Measurements from ENCODE around the gene MESD. TPM values are rescaled to one million over a fixed set of nuclear protein-coding genes. Genes with fewer than 3 reads are reported as not detected.

The MESD gene
- polyA plus RNA-seq, 1 of the 3 experiments (the other 2 are of a cell fraction): 15.2 TPM

- Histone ChIP-seq H3K27ac (ENCODE audit: low read depth in 2 of 2, low read length in 1 of 2) (no peak overlapping the region), H4K20me1 (ENCODE audit: insufficient read depth) (peaks cover 19% of the 10 kb centered on the region), H3F3A (replicated peaks; ENCODE audit: insufficient read depth) (peaks cover 4% of the 10 kb centered on the region), H3K4me2 (no peak overlapping the region), H2AFZ (ENCODE audit: low read depth) (no peak overlapping the region), H3K9me2 (no peaks in the 10 kb centered on the region), H3K9me3 (no peaks in the 10 kb centered on the region), H3K4me1 (ENCODE audit: control insufficient read depth in 1 of 2, insufficient read depth in 2 of 2, low read depth in 1 of 2, low read length in 1 of 2) (no peaks in the 10 kb centered on the region; a peak in 2 of 4 replicates), H3K79me2 (ENCODE audit: insufficient read depth) (peaks cover 49% of the 10 kb centered on the region), H3K9ac (no peak overlapping the region), H3K36me3 (replicated peaks in 1 of 2; ENCODE audit: control insufficient read depth in 1 of 2, insufficient read depth in 2 of 2, low read length in 1 of 2) (peaks cover 22 to 26% of the 10 kb centered on the region in 2 experiments), H3K4me3 (ENCODE audit: low read depth in 2 of 2, low read length in 1 of 2) (no peak overlapping the region), H3K27me3 (ENCODE audit: insufficient read depth) (no peaks in the 10 kb centered on the region)
- ChIA-PET POLR2A (interaction anchor here (0.8 kb wide), 1 partner anchor 9 kb away, joined by 4 read pairs; no protein-coding TSS in a partner anchor), CTCF (interaction anchor here (0.9 to 2.1 kb wide), 6 partner anchors 10 to 287 kb away, joined by 3 to 14 read pairs (median 4); partner anchors contain the start of gene CEMIP)
- DNase-seq: no peak
- TF ChIP-seq RCOR1 (IDR thresholded peaks at IDR 0.05; ENCODE audit: low read length): no peak
- no peak for TF ChIP-seq RAD21 (IDR thresholded peaks at IDR 0.05; ENCODE audit: low read length)
- TF ChIP-seq NRF1 (IDR thresholded peaks at IDR 0.05; ENCODE audit: low read depth, low read length): no peak
- TF ChIP-seq FOXM1 (IDR thresholded peaks at IDR 0.05; ENCODE audit: low read depth): no peak
- no peak for TF ChIP-seq FOXJ3 (CRISPR knock-in tag; IDR thresholded peaks at IDR 0.05)
- TF ChIP-seq MAX (IDR thresholded peaks at IDR 0.05; ENCODE audit: low read depth): no peak
- TF ChIP-seq SMC3 (IDR thresholded peaks at IDR 0.05; ENCODE audit: low read depth, low read length): no peak
- no peak for TF ChIP-seq GATA2 (CRISPR knock-in tag; IDR thresholded peaks at IDR 0.05)
- TF ChIP-seq TCF12 (IDR thresholded peaks at IDR 0.05): no peak
- no peak for TF ChIP-seq GABPA (IDR thresholded peaks at IDR 0.05; ENCODE audit: low read depth)
- no peak for TF ChIP-seq FOSL2 (IDR thresholded peaks at IDR 0.05; ENCODE audit: borderline replicate concordance, low read depth)
- no peak for TF ChIP-seq RXRA (IDR thresholded peaks at IDR 0.05; ENCODE audit: borderline replicate concordance, low read depth)
- TF ChIP-seq JUND (IDR thresholded peaks at IDR 0.05): no peak
- TF ChIP-seq USF2 (IDR thresholded peaks at IDR 0.05; ENCODE audit: borderline replicate concordance, low read depth, low read length): no peak
- TF ChIP-seq TAF1 (IDR thresholded peaks at IDR 0.05; ENCODE audit: borderline replicate concordance, low read depth, low read length): no peak
- no peak for TF ChIP-seq TEAD4 (IDR thresholded peaks at IDR 0.05; ENCODE audit: borderline replicate concordance, insufficient read depth)
- WGBS (ENCODE audit: low lambda C conversion rate): 91% methylated on average over 8 of the region's 8 CpGs
These were observed 9.9 kb downstream of the MESD start for GRCh38 chr15:80979538-80980200.

- CTCF ChIA-PET: interaction anchor here (1.0 to 2.1 kb wide), 4 partner anchors 9 to 287 kb away, joined by 3 to 14 read pairs (median 4); partner anchors contain the start of gene CEMIP
- no peak overlapping the region for H3K9ac ChIP-seq
These were observed 10.8 kb downstream of the MESD start for GRCh38 chr15:80978685-80979329.

More at GRCh38 chr15:80978685-80979329, 10.8 kb downstream of the MESD start:
- peaks cover 4% of the 10 kb centered on the region for H3F3A ChIP-seq (replicated peaks; ENCODE audit: insufficient read depth)
- 93% methylated on average over 7 of the region's 7 CpGs for WGBS (ENCODE audit: low lambda C conversion rate)
- DNase-seq: no peak
- no peak overlapping the region for H3K27ac ChIP-seq (ENCODE audit: low read depth in 2 of 2, low read length in 1 of 2)
- H3K79me2 ChIP-seq (ENCODE audit: insufficient read depth): peaks cover 50% of the 10 kb centered on the region
- H3K4me3 ChIP-seq (ENCODE audit: low read depth in 2 of 2, low read length in 1 of 2): no peak overlapping the region
- no peak overlapping the region for H3K4me2 ChIP-seq
- H2AFZ ChIP-seq (ENCODE audit: low read depth): no peak overlapping the region
- H3K9me3 ChIP-seq: no peaks in the 10 kb centered on the region
- no peaks in the 10 kb centered on the region for H3K27me3 ChIP-seq (ENCODE audit: insufficient read depth)
- POLR2A ChIA-PET: interaction anchor here (0.8 kb wide), 1 partner anchor 10 kb away, joined by 4 read pairs; no protein-coding TSS in a partner anchor
- H3K4me1 ChIP-seq (ENCODE audit: control insufficient read depth in 1 of 2, insufficient read depth in 2 of 2, low read depth in 1 of 2, low read length in 1 of 2): no peaks in the 10 kb centered on the region; a peak in 2 of 4 replicates
- H3K36me3 ChIP-seq (replicated peaks in 1 of 2; ENCODE audit: control insufficient read depth in 1 of 2, insufficient read depth in 2 of 2, low read length in 1 of 2): peaks cover 22 to 31% of the 10 kb centered on the region in 2 experiments
- TF ChIP-seq FOSL2 (IDR thresholded peaks at IDR 0.05; ENCODE audit: borderline replicate concordance, low read depth): peak; percentile 22; the same call in 1 of the 2 replicates
- no peak for TF ChIP-seq TCF12 (IDR thresholded peaks at IDR 0.05)
- peaks cover 19% of the 10 kb centered on the region for H4K20me1 ChIP-seq (ENCODE audit: insufficient read depth)
- H3K9me2 ChIP-seq: no peaks in the 10 kb centered on the region
